ENCODE data around the gene NRG4.
"Not testable (repeated sequence)": the region's sequence is repeated elsewhere in the genome, so short reads cannot be mapped to it uniquely, and the experiment has no call there.

NRG4 gene

DNA sequence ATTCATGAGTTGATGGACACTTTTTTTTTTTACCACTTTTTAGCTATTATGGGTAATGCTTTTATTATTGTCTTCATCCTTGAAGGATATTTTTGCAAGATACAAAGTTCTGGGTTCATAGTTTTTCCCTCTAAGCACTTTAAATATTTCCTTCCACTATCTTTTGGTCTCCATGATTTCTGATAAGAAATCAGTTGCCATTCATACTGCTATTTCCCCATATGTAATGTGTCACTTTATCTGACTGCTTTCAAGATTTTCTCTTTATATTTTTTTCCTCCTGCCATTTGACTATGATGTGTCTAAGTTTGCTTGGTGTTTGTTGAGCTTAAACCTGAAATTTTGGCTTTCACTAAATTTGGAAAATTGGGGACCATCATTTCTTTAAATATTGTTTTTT lies 19.3 kb downstream of the NRG4 start:
- DNase-seq (ENCODE audit: low read depth): no peak

- no peak for DNase-seq (ENCODE audit: low read depth)
Observed at GRCh38 chr15:75989875-75990274, 22.3 kb downstream of the NRG4 start.

- DNase-seq (ENCODE audit: low read depth): no peak
Observed at GRCh38 chr15:75989045-75989444, 23.2 kb downstream of the NRG4 start.

GRCh38 chr15:75985971-75986370 lies 26.3 kb downstream of the NRG4 start:
- no peak for DNase-seq (ENCODE audit: low read depth)

- not testable (repeated sequence) for DNase-seq (ENCODE audit: low read depth)
Observed at GRCh38 chr15:75984706-75985105, 27.5 kb downstream of the NRG4 start.

GRCh38 chr15:75982468-75982867 lies 29.8 kb downstream of the NRG4 start:
- DNase-seq (ENCODE audit: low read depth): no peak

- no peak for DNase-seq (ENCODE audit: low read depth)
Observed at GRCh38 chr15:75981149-75981815, 30.9 kb downstream of the NRG4 start.

DNA sequence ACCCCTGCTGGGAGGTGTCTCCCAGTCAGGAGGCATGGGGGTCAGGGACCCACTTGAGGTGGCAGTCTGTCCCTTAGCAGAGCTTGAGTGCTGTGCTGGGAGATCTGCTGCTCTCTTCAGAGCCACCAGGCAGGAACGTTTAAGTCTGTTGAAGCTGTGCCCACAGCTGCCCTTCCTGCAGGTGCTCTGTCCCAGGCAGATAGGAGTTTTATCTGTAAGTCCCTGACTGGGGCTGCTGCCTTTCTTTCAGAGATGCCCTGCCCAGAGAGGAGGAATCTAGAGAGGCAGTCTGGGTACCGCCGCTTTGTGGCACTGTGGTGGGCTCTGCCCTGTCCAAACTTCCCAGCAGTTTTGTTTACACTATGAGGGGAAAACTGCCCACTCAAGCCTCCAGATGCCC lies 35.5 kb downstream of the NRG4 start:
- DNase-seq (ENCODE audit: low read depth): not testable (repeated sequence)

- DNase-seq (ENCODE audit: low read depth): no peak
Observed at GRCh38 chr15:75966073-75966472, 46.2 kb downstream of the NRG4 start.

DNA sequence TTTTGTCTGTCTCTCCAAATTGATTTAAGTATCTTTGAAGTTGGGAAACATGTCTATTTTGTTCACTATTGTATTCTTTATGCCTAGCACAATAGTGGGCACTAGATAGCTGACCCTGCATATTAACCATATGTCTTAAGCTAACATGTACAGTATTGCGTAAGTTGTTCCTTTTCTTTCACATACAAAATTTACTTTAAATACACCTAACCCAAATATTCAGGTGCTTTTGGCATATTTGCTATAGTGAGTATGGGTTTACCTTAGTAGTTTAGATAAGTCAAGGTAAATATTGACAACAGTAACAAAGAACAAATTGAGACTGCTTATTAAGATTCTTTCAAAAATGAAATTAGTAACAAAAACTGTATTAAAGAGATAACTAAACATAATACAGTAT lies 50.9 kb downstream of the NRG4 start:
- no peak for DNase-seq (ENCODE audit: low read depth)

DNA sequence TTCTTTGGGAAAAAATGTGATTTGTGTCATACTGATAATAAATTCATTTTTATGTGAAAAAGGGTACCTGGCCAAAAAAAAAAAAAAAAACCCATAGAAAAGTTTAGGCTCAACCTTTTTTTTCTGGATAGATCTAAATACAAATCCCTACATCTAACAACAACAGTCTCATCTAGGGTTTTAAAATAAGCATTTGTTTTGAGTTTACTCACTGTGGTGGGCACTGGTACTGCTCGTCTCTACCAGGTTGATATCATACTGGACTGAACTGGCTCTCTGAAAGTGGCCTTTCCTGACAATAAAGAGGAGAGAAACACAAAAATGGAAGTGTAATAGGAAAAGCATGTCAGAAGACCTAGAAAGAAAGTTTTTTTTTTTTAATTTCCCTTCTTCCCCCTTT lies 56.5 kb downstream of the NRG4 start:
- DNase-seq (ENCODE audit: low read depth): no peak

- DNase-seq (ENCODE audit: low read depth): no peak
Observed at GRCh38 chr15:75952525-75952924, 59.7 kb downstream of the NRG4 start.

- DNase-seq (ENCODE audit: low read depth): no peak
Observed at GRCh38 chr15:75948761-75949296, 63.4 kb downstream of the NRG4 start.

GRCh38 chr15:75947092-75947491 lies 65.1 kb downstream of the NRG4 start:
- DNase-seq (ENCODE audit: low read depth): peak; percentile 44

- no peak for DNase-seq (ENCODE audit: low read depth)
Observed at GRCh38 chr15:75945953-75946352, 66.3 kb downstream of the NRG4 start.

GRCh38 chr15:75943713-75944215 lies 68.5 kb downstream of the NRG4 start:
- DNase-seq (ENCODE audit: low read depth): no peak

- DNase-seq (ENCODE audit: low read depth): no peak
Observed at GRCh38 chr15:75943246-75943645, 69.0 kb downstream of the NRG4 start.

- DNase-seq (ENCODE audit: low read depth): no peak
Observed at GRCh38 chr15:75942464-75942863, 69.8 kb downstream of the NRG4 start.

DNA sequence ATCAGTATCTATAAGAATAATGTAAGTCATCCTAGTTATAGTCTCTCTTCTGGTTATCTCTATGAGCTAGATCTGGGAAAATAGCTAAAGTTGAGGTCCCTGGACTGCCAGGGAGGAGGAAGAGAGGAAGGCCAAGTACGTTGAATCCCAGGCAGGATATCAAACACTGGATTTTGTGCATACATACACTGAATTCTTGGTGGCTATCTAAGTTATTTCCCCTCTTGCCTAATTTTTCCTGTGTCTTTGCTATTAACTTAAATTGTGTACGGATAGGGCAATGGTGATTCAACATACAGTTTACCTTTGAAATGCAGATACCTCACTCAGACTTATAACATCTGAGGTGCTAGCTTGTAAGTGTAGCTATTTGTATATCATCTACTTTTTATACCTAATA lies 81.4 kb downstream of the NRG4 start:
- DNase-seq (ENCODE audit: low read depth): no peak

- no peak for DNase-seq (ENCODE audit: low read depth)
Observed at GRCh38 chr15:75929799-75930565, 82.2 kb downstream of the NRG4 start.

DNA sequence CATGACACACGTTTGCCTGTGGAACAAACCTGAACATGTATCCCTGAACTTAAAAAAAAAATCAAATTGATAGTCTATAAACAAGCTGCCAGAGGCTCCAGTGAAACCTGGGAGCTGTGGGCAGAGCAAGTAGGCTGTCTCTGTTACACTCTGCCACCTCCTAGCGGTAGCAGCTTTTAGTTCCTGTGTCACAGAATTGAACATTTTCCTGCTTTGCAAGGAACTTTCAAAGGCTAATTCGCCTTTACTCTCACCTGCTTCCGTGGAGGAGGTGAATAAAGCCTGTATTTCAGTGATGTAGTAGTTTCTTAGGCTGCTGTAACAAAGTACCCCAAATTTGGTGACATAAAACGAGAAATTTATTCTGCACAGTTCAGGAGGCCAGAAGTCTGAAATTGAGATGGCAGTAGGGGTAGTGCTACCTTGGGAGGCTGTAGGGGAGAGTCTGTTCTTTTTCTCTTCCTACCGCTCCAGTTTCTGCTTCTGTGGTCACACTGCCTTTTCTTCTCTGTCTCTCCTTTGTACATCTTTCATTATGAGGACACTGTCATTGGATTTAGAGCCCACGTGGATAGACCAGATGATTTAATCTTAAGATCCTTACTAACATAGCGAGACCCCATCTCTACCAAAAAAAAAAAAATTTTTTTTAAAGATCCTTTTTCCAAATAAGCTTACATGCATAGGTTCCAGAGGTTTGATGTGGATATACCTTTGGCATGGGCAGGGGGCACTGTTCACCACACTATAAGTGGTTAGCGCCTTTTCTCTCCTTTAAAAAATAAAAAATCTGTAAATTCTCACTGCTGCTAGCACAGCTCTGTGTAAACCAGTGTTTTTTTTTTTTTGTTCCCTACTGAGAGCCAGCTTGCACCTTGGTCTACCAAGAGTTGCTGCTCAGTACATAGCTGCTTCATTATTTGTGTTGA lies 83.3 kb downstream of the NRG4 start:
- no peak for DNase-seq (ENCODE audit: low read depth)

DNA sequence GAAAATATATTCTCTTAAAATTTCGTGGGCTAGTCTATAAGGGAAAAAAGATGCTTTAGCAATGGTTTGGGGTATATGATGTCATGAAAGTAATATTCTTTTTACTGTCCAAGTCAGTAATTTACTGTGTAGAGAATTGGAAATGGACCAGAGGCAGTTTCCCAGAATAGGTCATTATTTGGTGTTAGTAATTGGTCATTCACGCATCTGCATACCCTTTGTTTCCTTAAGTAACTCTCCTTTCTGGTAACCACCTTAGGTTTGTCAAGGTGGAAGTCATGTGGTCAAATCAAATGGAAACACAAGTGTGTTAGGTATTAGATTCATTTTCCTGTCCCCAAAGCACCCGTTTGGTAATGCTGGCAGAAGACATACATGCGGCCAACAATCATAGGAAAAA lies 84.6 kb downstream of the NRG4 start:
- no peak for DNase-seq (ENCODE audit: low read depth)
